HCT116 (cell line): ENCODE measurements around the gene SLC1A3. TPM values are rescaled to one million over a fixed set of nuclear protein-coding genes. Genes with fewer than 3 reads are reported as not detected.

ENCODE experiments used
- ATAC-seq: fragments of 200-7000 bp; cut with Tn5 transposase; 2 replicates; pipeline ENCODE4 v1.9.1; 2020; ENCODE audit warnings: mild to moderate bottlenecking, moderate library complexity
- BruUV-seq: library from RNA; stranded (reverse); fragments of 400-500 nt; replicated peaks from 2 replicates; lab custom pipeline; 2021; lab: Mats Ljungman, UMichigan
- CTCF ChIA-PET: fragments of 300-600 bp; sonication (Branson Sonifier 250); formaldehyde crosslinking; loops from one replicate; lab custom pipeline; 2021; ENCODE audit warnings: antibody characterized with exemption; lab: Charles Lee
- POLR2A ChIA-PET: fragments of 300-600, 350-600 bp; sonication (Branson Sonifier 250); formaldehyde crosslinking; loops from one replicate; lab custom pipeline; 2021; ENCODE audit warnings: antibody characterized with exemption; lab: Charles Lee
- RAD21 ChIA-PET, 2 experiments: fragments of 300-600 bp; sonication (Branson Sonifier 250); formaldehyde crosslinking; loops; one replicate each; lab custom pipeline; 2023; ENCODE audit warnings: low total read pairs in 2 of 2; ENCODE audit not compliant: uncharacterized antibody in 2 of 2, unreplicated experiment in 2 of 2, low non-redundant PET in 1 of 2; lab: Charles Lee
- DNase-seq: peaks from one replicate; pipeline ENCODE4 v3.0.0-alpha.2; 2010; ENCODE audit warnings: low read depth, low spot score
- H2AFZ ChIP-seq: fragments of 200-600 bp; shearing (Covaris generic), sonication (generic); 2 replicates; pipeline ENCODE4 v1.6.1; 2017; ENCODE audit warnings: low read depth, mixed run types, mixed read lengths, antibody characterized with exemption, low read length; ENCODE audit not compliant: poor library complexity, severe bottlenecking
- H3K27ac ChIP-seq: 2 replicates; pipeline ENCODE4 v1.5.1; 2012; ENCODE audit warnings: low read depth, low read length
- H3K27me3 ChIP-seq: fragments of 200-600 bp; sonication (generic); 2 replicates; pipeline ENCODE4 v1.6.1; 2016; ENCODE audit warnings: mixed run types, low read length, mixed read lengths; ENCODE audit not compliant: insufficient read depth
- H3K36me3 ChIP-seq, 2 experiments: fragments of 200-500 bp in 1 of 2; fragments of 200-600 bp in 1 of 2; sonication (Bioruptor generic) in 1 of 2; sonication (generic) in 1 of 2; 2 replicates each; pipeline versions ENCODE4 v1.5.1 to v1.6.1; 2014 to 2016; ENCODE audit warnings: low read length in 2 of 2, inconsistent platforms in 1 of 2, mixed read lengths in 1 of 2, mixed run types in 1 of 2; ENCODE audit not compliant: insufficient read depth in 2 of 2, control insufficient read depth in 1 of 2
- H3K4me1 ChIP-seq, 2 experiments: fragments of 200-600 bp in 1 of 2; sonication (generic) in 1 of 2; 2 replicates each; pipeline versions ENCODE4 v1.5.1 to v1.6.1; 2012 to 2017; ENCODE audit warnings: low read length in 2 of 2, inconsistent platforms in 1 of 2, mild to moderate bottlenecking in 1 of 2, mixed read lengths in 1 of 2, mixed run types in 1 of 2, moderate library complexity in 1 of 2; ENCODE audit not compliant: insufficient read depth in 2 of 2, control insufficient read depth in 1 of 2
- H3K4me2 ChIP-seq: fragments of 200-600 bp; sonication (generic); 2 replicates; pipeline ENCODE4 v1.6.1; 2017; ENCODE audit warnings: mixed run types, low read length, mixed read lengths
- H3K4me3 ChIP-seq, 2 experiments: fragments of 200-600 bp in 1 of 2; sonication (generic) in 1 of 2; replicated peaks in 1 of 2; 2 replicates each; pipeline ENCODE4 v1.5.1; 2011 to 2016; ENCODE audit warnings: low read length in 2 of 2, control low read depth in 1 of 2, low read depth in 1 of 2, mild to moderate bottlenecking in 1 of 2, mixed read lengths in 1 of 2, mixed run types in 1 of 2
- H3K79me2 ChIP-seq: fragments of 200-600 bp; sonication (generic); 2 replicates; pipeline ENCODE4 v1.6.1; 2017; ENCODE audit warnings: mild to moderate bottlenecking, mixed run types, low read length, moderate library complexity, mixed read lengths; ENCODE audit not compliant: insufficient read depth
- H3K9ac ChIP-seq: fragments of 200-600 bp; sonication (generic); 2 replicates; pipeline ENCODE4 v1.6.1; 2016; ENCODE audit warnings: low read length, mixed read lengths
- H3K9me2 ChIP-seq: fragments of 200-600 bp; sonication (generic), shearing (Covaris generic); 2 replicates; pipeline ENCODE4 v1.6.1; 2017; ENCODE audit warnings: mixed run types, mild to moderate bottlenecking, moderate library complexity; ENCODE audit not compliant: insufficient read depth
- H3K9me3 ChIP-seq, 2 experiments: fragments of 200-500 bp in 1 of 2; fragments of 200-600 bp in 1 of 2; sonication (Bioruptor generic) in 1 of 2; sonication (generic) in 1 of 2; 2 replicates each; pipeline ENCODE4 v1.6.1; 2014 to 2017; ENCODE audit warnings: low read length in 2 of 2, mixed read lengths in 2 of 2, inconsistent platforms in 1 of 2, low read depth in 1 of 2, mild to moderate bottlenecking in 1 of 2, mixed run types in 1 of 2, moderate library complexity in 1 of 2; ENCODE audit not compliant: control insufficient read depth in 1 of 2, insufficient read depth in 1 of 2
- H4K20me1 ChIP-seq: fragments of 200-600 bp; sonication (generic), shearing (Covaris generic); 2 replicates; pipeline ENCODE4 v1.6.1; 2017; ENCODE audit warnings: mixed run types, mild to moderate bottlenecking, moderate library complexity; ENCODE audit not compliant: insufficient read depth
- CEBPB ChIP-seq: IDR thresholded peaks from 2 replicates; pipeline ENCODE4 v1.6.1; 2012; ENCODE audit warnings: low read depth
- ELF1 ChIP-seq: IDR thresholded peaks from 2 replicates; pipeline ENCODE4 v1.6.1; 2012; ENCODE audit warnings: low read depth, borderline replicate concordance
- FOSL1 ChIP-seq: IDR thresholded peaks from 2 replicates; pipeline ENCODE4 v1.6.1; 2012; ENCODE audit warnings: low read depth
- POLR2A ChIP-seq: IDR thresholded peaks from 2 replicates; pipeline ENCODE4 v1.7.0; 2011; ENCODE audit warnings: borderline replicate concordance; ENCODE audit not compliant: insufficient read depth, insufficient read length; ENCODE audit errors: extremely low read depth
- POLR2AphosphoS5 ChIP-seq: IDR thresholded peaks from 2 replicates; pipeline ENCODE4 v1.6.1; 2011; ENCODE audit warnings: mild to moderate bottlenecking, low read depth, low read length, moderate library complexity
- REST ChIP-seq: IDR thresholded peaks from 2 replicates; pipeline ENCODE4 v1.6.1; 2012; ENCODE audit warnings: low read depth
- SIN3A ChIP-seq: IDR thresholded peaks from 2 replicates; pipeline ENCODE4 v1.6.1; 2012; ENCODE audit warnings: low read depth
- SP1 ChIP-seq: IDR thresholded peaks from 2 replicates; pipeline ENCODE4 v1.6.1; 2012; ENCODE audit warnings: low read depth
- SRF ChIP-seq: IDR thresholded peaks from 2 replicates; pipeline ENCODE4 v1.6.1; 2012; ENCODE audit warnings: low read depth
- TCF7L2 ChIP-seq: IDR thresholded peaks from 2 replicates; pipeline ENCODE4 v1.7.0; 2011; ENCODE audit warnings: borderline replicate concordance, inconsistent platforms; ENCODE audit not compliant: insufficient read depth, insufficient read length; ENCODE audit errors: extremely low read depth
- YY1 ChIP-seq: IDR thresholded peaks from 2 replicates; pipeline ENCODE4 v1.6.1; 2011; ENCODE audit warnings: low read length, low read depth, moderate library complexity, mild to moderate bottlenecking; ENCODE audit not compliant: insufficient replicate concordance; ENCODE audit errors: extremely low read depth
- ZFX ChIP-seq: fragments of 450-650 bp; IDR thresholded peaks from 2 replicates; pipeline ENCODE4 v1.6.1; 2017
- intact Hi-C: fragments of 100-400 bp; cut with micrococcal nuclease; formaldehyde crosslinking; loops from 2 replicates; pipeline ENCODE4 v1.10.0; 2022
- total RNA-seq: library from RNA; stranded (reverse); gene quantifications from one replicate; pipeline ENCODE4 v1.2.1, GENCODE V29; 2021; ENCODE audit not compliant: unreplicated experiment

The SLC1A3 gene
- total RNA-seq, 1 experiment from 2014 or later: 12.9 TPM

- H3K9me2 ChIP-seq: no peaks in the 10 kb centered on the region
- peaks cover 0 to 4% of the 10 kb centered on the region in 2 experiments; a peak in 1 of 4 replicates for H3K4me1 ChIP-seq
- H3K9me3 ChIP-seq: no peaks in the 10 kb centered on the region
- ChIA-PET RAD21 (no interaction called here), CTCF (no interaction called here), POLR2A (interaction anchor here (1.2 kb wide), 1 partner anchor 18 kb away, joined by 3 read pairs; no protein-coding TSS in a partner anchor)
- intact Hi-C loops: no loop called here
- H3K4me2 ChIP-seq: no peak overlapping the region
- H3K79me2 ChIP-seq: no peaks in the 10 kb centered on the region
- DNase-seq (no peak), ATAC-seq (no peak)
- no TSS peak for BruUV-seq
- H2AFZ ChIP-seq: no peak overlapping the region
- no peaks in the 10 kb centered on the region for H4K20me1 ChIP-seq
- H3K27ac ChIP-seq: no peak overlapping the region
- H3K4me3 ChIP-seq: no peak overlapping the region
- no peak for TF ChIP-seq REST
- no peak for TF ChIP-seq FOSL1
- TF ChIP-seq SRF: no peak
- TF ChIP-seq ELF1: no peak
- TF ChIP-seq SIN3A: no peak
- TF ChIP-seq CEBPB: no peak
- TF ChIP-seq POLR2AphosphoS5: no peak
- TF ChIP-seq SP1: no peak
- TF ChIP-seq ZFX: no peak
- no peak for TF ChIP-seq POLR2A
- no peak for TF ChIP-seq TCF7L2
- TF ChIP-seq YY1: no peak
- no peaks in the 10 kb centered on the region for H3K27me3 ChIP-seq
- H3K9ac ChIP-seq: no peak overlapping the region
- H3K36me3 ChIP-seq: no peaks in the 10 kb centered on the region
These were observed 24.7 kb downstream of the SLC1A3 start for GRCh38 chr5:36631154-36631553.
